CD4-positive, CD25-positive, alpha-beta regulatory T cell (primary cell): ENCODE results near the gene LSM12. TPM values are rescaled to one million over a fixed set of nuclear protein-coding genes. Genes with fewer than 3 reads are reported as not detected.
A peak's percentile ranks its signal among the peaks of the same experiment; 100 is the strongest.

Source experiments
- ATAC-seq, 2 donors: fragments of 150-1000 bp; cut with Tn5 transposase; one replicate each; pipeline ENCODE4 v1.10.0; 2021; ENCODE audit warnings: low read depth in 2 of 2, moderate number of reproducible peaks in 2 of 2, moderate library complexity in 1 of 2
- DNase-seq, 3 donors: peaks; one replicate each; pipeline versions ENCODE4 v3.0.0 to v3.0.0-alpha.2; 2012 to 2022; ENCODE audit warnings: mixed read lengths in 1 of 3
- H3K27ac ChIP-seq: one replicate; pipeline ENCODE4 v1.7.0; 2013; ENCODE audit warnings: mild to moderate bottlenecking, low read length; ENCODE audit not compliant: insufficient read depth, poor library complexity, severe bottlenecking
- H3K27me3 ChIP-seq: one replicate; pipeline ENCODE4 v1.7.0; 2013; ENCODE audit warnings: low read length; ENCODE audit not compliant: control insufficient read depth, insufficient read depth
- H3K36me3 ChIP-seq: one replicate; pipeline ENCODE4 v1.7.0; 2013; ENCODE audit warnings: mild to moderate bottlenecking, low read length, moderate library complexity; ENCODE audit not compliant: control insufficient read depth, insufficient read depth
- H3K4me1 ChIP-seq: 2 replicates; pipeline ENCODE4 v1.7.0; 2013; ENCODE audit warnings: mild to moderate bottlenecking, low read length; ENCODE audit not compliant: insufficient read depth, control insufficient read depth, poor library complexity, severe bottlenecking
- H3K4me3 ChIP-seq: one replicate; pipeline ENCODE4 v1.7.0; 2013; ENCODE audit warnings: low read depth, mild to moderate bottlenecking, low read length, moderate library complexity
- H3K9me3 ChIP-seq, 2 experiments: 1 replicate in 1 of 2; 2 replicates in 1 of 2; pipeline ENCODE4 v1.7.0; 2013; ENCODE audit warnings: low read length in 2 of 2, mild to moderate bottlenecking in 1 of 2, moderate library complexity in 1 of 2; ENCODE audit not compliant: control insufficient read depth in 2 of 2
- H3K27ac Mint-ChIP-seq, 3 donors: one replicate each; pipeline ENCODE4 v1.8.0; 2020 to 2022; ENCODE audit warnings: mild to moderate bottlenecking in 3 of 3, mixed read lengths in 3 of 3, moderate library complexity in 2 of 3
- H3K27me3 Mint-ChIP-seq: one replicate; pipeline ENCODE4 v1.8.0; 2022; ENCODE audit warnings: mild to moderate bottlenecking, mixed read lengths
- H3K36me3 Mint-ChIP-seq: one replicate; pipeline ENCODE4 v1.8.0; 2020; ENCODE audit warnings: mixed read lengths
- H3K4me1 Mint-ChIP-seq, 4 donors: one replicate each; pipeline ENCODE4 v1.8.0; 2020 to 2022; ENCODE audit warnings: mixed read lengths in 4 of 4, mild to moderate bottlenecking in 1 of 4
- H3K4me3 Mint-ChIP-seq, 4 donors: one replicate each; pipeline ENCODE4 v1.8.0; 2020 to 2022; ENCODE audit warnings: mild to moderate bottlenecking in 4 of 4, mixed read lengths in 4 of 4, moderate library complexity in 3 of 4
- H3K9me3 Mint-ChIP-seq, 7 donors: one replicate each; pipeline ENCODE4 v1.8.0; 2020 to 2022; ENCODE audit warnings: mixed read lengths in 7 of 7, mild to moderate bottlenecking in 3 of 7, moderate library complexity in 2 of 7
- polyA plus RNA-seq, 4 donors: library from polyadenylated mRNA; unstranded; fragments of 300-500 nt; fragmentation: Illumina TruSeq; gene quantifications; one replicate each; pipeline ENCODE4 v1.2.3, GENCODE V29; 2021
- total RNA-seq: library from RNA; stranded (reverse); gene quantifications from one replicate; pipeline ENCODE4 v1.2.3, GENCODE V29; 2022

LSM12 gene
- total and polyA plus RNA-seq, 5 donors from 2014 or later = 42.6 to 83.7 (median 71.9) TPM

- H3K9me3 Mint-ChIP-seq = no peaks in the 10 kb centered on the region
These were observed 44.6 kb upstream of the LSM12 start for GRCh38 chr17:44110823-44111633.

GRCh38 chr17:44110011-44110686 is 43.7 kb upstream of the LSM12 start:
- Histone ChIP-seq H3K9me3 (no peaks in the 10 kb centered on the region), H3K36me3 (peaks cover 7% of the 10 kb centered on the region), H3K27ac (no peak overlapping the region), H3K4me1 (peaks cover 15% of the 10 kb centered on the region), H3K4me3 (no peak overlapping the region), H3K27me3 (no peaks in the 10 kb centered on the region)
- Mint-ChIP-seq H3K4me3 (no peak overlapping the region), H3K4me1 (peaks cover 0 to 35% (median 3%) of the 10 kb centered on the region in 4 donors), H3K27me3 (no peaks in the 10 kb centered on the region), H3K27ac (no peak overlapping the region), H3K9me3 (no peaks in the 10 kb centered on the region), H3K36me3 (no peaks in the 10 kb centered on the region)
- no peak for ATAC-seq
- no peak for DNase-seq

More at GRCh38 chr17:44110823-44111633, 44.6 kb upstream of the LSM12 start:
- Histone ChIP-seq H3K27me3 (no peaks in the 10 kb centered on the region), H3K27ac (no peak overlapping the region), H3K36me3 (peaks cover 7% of the 10 kb centered on the region), H3K4me3 (no peak overlapping the region), H3K4me1 (peaks cover 15% of the 10 kb centered on the region), H3K9me3 (no peaks in the 10 kb centered on the region)
- no peaks in the 10 kb centered on the region for H3K27me3 Mint-ChIP-seq
- peak overlapping the region in 1 of 3 donors; percentile 9 for H3K27ac Mint-ChIP-seq
- peak overlapping the region in 2 of 4 donors; percentile 9 to 47 for H3K4me3 Mint-ChIP-seq
- DNase-seq (peak in 2 of 3 donors; percentile 39 to 60), ATAC-seq (peak; percentile 41 to 60)
- H3K4me1 Mint-ChIP-seq = peaks cover 0 to 39% (median 3%) of the 10 kb centered on the region in 4 donors
- H3K36me3 Mint-ChIP-seq = no peaks in the 10 kb centered on the region

- peaks cover 15% of the 10 kb centered on the region for H3K4me1 ChIP-seq
- Mint-ChIP-seq H3K27ac (no peak overlapping the region), H3K4me3 (no peak overlapping the region), H3K27me3 (no peaks in the 10 kb centered on the region), H3K36me3 (no peaks in the 10 kb centered on the region), H3K9me3 (no peaks in the 10 kb centered on the region), H3K4me1 (peaks cover 0 to 31% (median 3%) of the 10 kb centered on the region in 4 donors)
- H3K27me3 ChIP-seq = no peaks in the 10 kb centered on the region
- no peaks in the 10 kb centered on the region for H3K9me3 ChIP-seq
- DNase-seq (no peak), ATAC-seq (no peak)
- no peak overlapping the region for H3K4me3 ChIP-seq
- peaks cover 3% of the 10 kb centered on the region for H3K36me3 ChIP-seq
- no peak overlapping the region for H3K27ac ChIP-seq
These were observed 42.8 kb upstream of the LSM12 start for GRCh38 chr17:44109312-44109630.

GRCh38 chr17:44108440-44109311 is 42.2 kb upstream of the LSM12 start:
- Mint-ChIP-seq H3K9me3 (no peaks in the 10 kb centered on the region), H3K27me3 (no peaks in the 10 kb centered on the region), H3K4me1 (peaks cover 0 to 29% (median 3%) of the 10 kb centered on the region in 4 donors), H3K27ac (no peak overlapping the region), H3K4me3 (no peak overlapping the region), H3K36me3 (no peaks in the 10 kb centered on the region)
- DNase-seq (no peak), ATAC-seq (no peak)
- Histone ChIP-seq H3K4me3 (no peak overlapping the region), H3K36me3 (peaks cover 3% of the 10 kb centered on the region), H3K9me3 (no peaks in the 10 kb centered on the region), H3K27me3 (no peaks in the 10 kb centered on the region), H3K4me1 (peaks cover 15% of the 10 kb centered on the region), H3K27ac (no peak overlapping the region)

GRCh38 chr17:44106801-44107200 is 40.3 kb upstream of the LSM12 start:
- peaks cover 0 to 12% (median 2%) of the 10 kb centered on the region in 4 donors for H3K4me1 Mint-ChIP-seq
- Histone ChIP-seq H3K36me3 (no peaks in the 10 kb centered on the region), H3K9me3 (no peaks in the 10 kb centered on the region), H3K4me3 (no peak overlapping the region), H3K4me1 (peaks cover 12% of the 10 kb centered on the region), H3K27me3 (no peaks in the 10 kb centered on the region), H3K27ac (no peak overlapping the region)
- no peak for DNase-seq
- H3K9me3 Mint-ChIP-seq = no peaks in the 10 kb centered on the region
- no peaks in the 10 kb centered on the region for H3K36me3 Mint-ChIP-seq
- no peak overlapping the region for H3K27ac Mint-ChIP-seq
- no peak for ATAC-seq
- no peak overlapping the region for H3K4me3 Mint-ChIP-seq
- H3K27me3 Mint-ChIP-seq = no peaks in the 10 kb centered on the region

GRCh38 chr17:44105941-44106340 is 39.5 kb upstream of the LSM12 start:
- no peak overlapping the region for H3K27ac Mint-ChIP-seq
- H3K36me3 Mint-ChIP-seq = no peaks in the 10 kb centered on the region
- H3K27me3 Mint-ChIP-seq = no peaks in the 10 kb centered on the region
- Histone ChIP-seq H3K36me3 (no peaks in the 10 kb centered on the region), H3K4me1 (peaks cover 4% of the 10 kb centered on the region), H3K9me3 (no peaks in the 10 kb centered on the region), H3K27ac (no peak overlapping the region), H3K4me3 (no peak overlapping the region), H3K27me3 (no peaks in the 10 kb centered on the region)
- H3K9me3 Mint-ChIP-seq = no peaks in the 10 kb centered on the region
- no peak for DNase-seq
- H3K4me1 Mint-ChIP-seq = peaks cover 0 to 4% (median 0%) of the 10 kb centered on the region in 4 donors
- ATAC-seq = no peak
- H3K4me3 Mint-ChIP-seq = no peak overlapping the region

GRCh38 chr17:44105483-44105882 is 39.0 kb upstream of the LSM12 start:
- Histone ChIP-seq H3K4me3 (no peak overlapping the region), H3K27ac (no peak overlapping the region), H3K36me3 (no peaks in the 10 kb centered on the region), H3K9me3 (no peaks in the 10 kb centered on the region), H3K27me3 (no peaks in the 10 kb centered on the region), H3K4me1 (no peaks in the 10 kb centered on the region)
- Mint-ChIP-seq H3K4me3 (no peak overlapping the region), H3K27me3 (no peaks in the 10 kb centered on the region), H3K27ac (no peak overlapping the region), H3K9me3 (no peaks in the 10 kb centered on the region), H3K4me1 (peaks cover 0 to 2% (median 0%) of the 10 kb centered on the region in 4 donors), H3K36me3 (no peaks in the 10 kb centered on the region)
- DNase-seq = no peak
- no peak for ATAC-seq
